HL-60 (cell line): ENCODE data around the gene MIR17HG.

Experiments
- DNase-seq, 2 experiments: peaks; one replicate each; pipeline ENCODE4 v3.0.0-alpha.2; 2010 to 2020; ENCODE audit warnings: low read depth in 1 of 2, low spot score in 1 of 2
- H3K27ac ChIP-seq: fragments of 250-450 bp; sonication (Bioruptor Pico); replicated peaks from 2 replicates; pipeline ENCODE4 v1.5.1; 2020; ENCODE audit warnings: mild to moderate bottlenecking, moderate library complexity
- H3K27me3 ChIP-seq: fragments of 250-450 bp; sonication (Bioruptor Pico); 2 replicates; pipeline ENCODE4 v1.5.1; 2021; ENCODE audit warnings: mild to moderate bottlenecking, moderate library complexity; ENCODE audit not compliant: insufficient read depth, poor library complexity, severe bottlenecking
- H3K4me3 ChIP-seq: replicated peaks from 2 replicates; pipeline ENCODE4 v1.5.1; 2011; ENCODE audit warnings: mild to moderate bottlenecking, control low read depth, low read length; ENCODE audit not compliant: insufficient read depth
- CTCF ChIP-seq: IDR thresholded peaks from one replicate; pipeline ENCODE4 v1.5.1; 2011; ENCODE audit warnings: low read length, control low read depth, inconsistent platforms; ENCODE audit not compliant: insufficient read depth
- GABPA ChIP-seq: IDR thresholded peaks from 2 replicates; pipeline ENCODE4 v1.6.1; 2012; ENCODE audit warnings: low read depth
- POLR2AphosphoS5 ChIP-seq: IDR thresholded peaks from 2 replicates; pipeline ENCODE4 v1.6.1; 2012; ENCODE audit warnings: low read depth
- REST ChIP-seq: IDR thresholded peaks from 2 replicates; pipeline ENCODE4 v1.6.1; 2012; ENCODE audit warnings: low read depth; ENCODE audit not compliant: insufficient replicate concordance
- SPI1 ChIP-seq: IDR thresholded peaks from 2 replicates; pipeline ENCODE4 v1.6.1; 2012; ENCODE audit warnings: low read depth, mild to moderate bottlenecking, borderline replicate concordance

Gene MIR17HG

GRCh38 chr13:91326146-91326545, 21.3 kb upstream of the MIR17HG start:
- H3K27me3 ChIP-seq: peaks cover 10% of the 10 kb centered on the region
- TF ChIP-seq GABPA (no peak), SPI1 (no peak), REST (no peak), POLR2AphosphoS5 (no peak), CTCF (no peak)
- no peak for DNase-seq

GRCh38 chr13:91328726-91329125, 18.8 kb upstream of the MIR17HG start:
- Histone ChIP-seq H3K4me3 (no peak overlapping the region), H3K27me3 (peaks cover 5% of the 10 kb centered on the region), H3K27ac (no peak overlapping the region)
- TF ChIP-seq GABPA (no peak), POLR2AphosphoS5 (no peak), REST (no peak), CTCF (no peak), SPI1 (no peak)
- DNase-seq: no peak

More at GRCh38 chr13:91326146-91326545, 21.3 kb upstream of the MIR17HG start:
- H3K27ac ChIP-seq: no peak overlapping the region
- no peak overlapping the region for H3K4me3 ChIP-seq

GRCh38 chr13:91329733-91330132, 17.8 kb upstream of the MIR17HG start:
- Histone ChIP-seq H3K27me3 (peaks cover 5% of the 10 kb centered on the region), H3K4me3 (no peak overlapping the region), H3K27ac (no peak overlapping the region)
- TF ChIP-seq SPI1 (no peak), POLR2AphosphoS5 (no peak)
- DNase-seq: no peak

GRCh38 chr13:91331047-91331915, 16.2 kb upstream of the MIR17HG start:
- DNase-seq: no peak
- Histone ChIP-seq H3K27me3 (peaks cover 5% of the 10 kb centered on the region), H3K27ac (no peak overlapping the region), H3K4me3 (no peak overlapping the region)
- TF ChIP-seq REST (no peak), POLR2AphosphoS5 (no peak), CTCF (no peak), GABPA (no peak), SPI1 (no peak)
